K562 (cell line): ENCODE data around the gene NDUFS8. TPM values are rescaled to one million over a fixed set of nuclear protein-coding genes. Genes with fewer than 3 reads are reported as not detected.

ENCODE experiments used
- ATF1 ChIP-seq, 2 experiments: fragments of 450-650 bp in 1 of 2; IDR thresholded peaks; 2 replicates each; pipeline ENCODE4 v1.6.1; 2016; ENCODE audit warnings: missing compliant biosample characterization in 1 of 2, missing genetic modification characterization in 1 of 2
- CTBP1 ChIP-seq: fragments of 450-650 bp; IDR thresholded peaks from 2 replicates; pipeline ENCODE4 v1.6.1; 2016; ENCODE audit warnings: borderline replicate concordance
- FOXK2 ChIP-seq, 2 experiments: fragments of 450-650 bp; IDR thresholded peaks in 1 of 2; conservative IDR thresholded peaks in 1 of 2; 2 replicates each; pipeline ENCODE4 v1.6.1; 2016; ENCODE audit warnings: low read depth in 2 of 2, mild to moderate bottlenecking in 1 of 2
- HEY1 ChIP-seq: fragments of 250-450 bp; sonication (Bioruptor Pico); IDR thresholded peaks from 2 replicates; pipeline ENCODE4 v1.5.0; 2020; ENCODE audit warnings: mild to moderate bottlenecking, moderate library complexity, borderline replicate concordance
- KLF16 ChIP-seq: IDR thresholded peaks from 2 replicates; pipeline ENCODE4 v1.6.1; 2016; ENCODE audit warnings: antibody characterized with exemption
- NR1H2 ChIP-seq: sonication (generic); formaldehyde crosslinking; IDR thresholded peaks from 2 replicates; pipeline ENCODE4 v1.4.0; 2020; ENCODE audit warnings: mild to moderate bottlenecking, missing genetic modification reagents
- PPARD ChIP-seq: fragments of 250-450 bp; sonication (Bioruptor Pico); IDR thresholded peaks from 2 replicates; pipeline ENCODE4 v1.8.0; 2022; ENCODE audit warnings: inconsistent platforms, mild to moderate bottlenecking, moderate library complexity
- PTTG1 ChIP-seq: fragments of 450-650 bp; IDR thresholded peaks from 2 replicates; pipeline ENCODE4 v1.6.1; 2016; ENCODE audit warnings: low read depth, mild to moderate bottlenecking, missing genetic modification characterization, missing compliant biosample characterization
- ZNF217 ChIP-seq: sonication (generic); formaldehyde crosslinking; IDR thresholded peaks from 2 replicates; pipeline ENCODE4 v1.8.0; 2022; ENCODE audit warnings: mild to moderate bottlenecking, missing genetic modification reagents
- ZNF780A ChIP-seq: fragments of 250-450 bp; sonication (Bioruptor Pico); IDR thresholded peaks from 2 replicates; pipeline ENCODE4 v1.5.0; 2021; ENCODE audit warnings: mild to moderate bottlenecking
- polyA plus RNA-seq, 8 experiments: library from polyadenylated mRNA; depleted of rRNA in 4 of 8; stranded (reverse) in 5 of 8; unstranded in 3 of 8; fragments of >200 nt; fragmentation: Nextera tagmentation in 2 of 8; fragmentation: Illumina TruSeq in 1 of 8; extraction: Ambion mirVana in 2 of 8; extraction: Trizol in 1 of 8; gene quantifications; 2 replicates each; pipeline versions ENCODE4 v1.2.1 to v1.2.3, GENCODE V29; 2011 to 2014; ENCODE audit warnings: inconsistent platforms in 1 of 8, missing spikeins in 1 of 8
- total RNA-seq, 7 experiments: library from RNA; depleted of rRNA in 6 of 7; stranded (reverse); fragments of >200 nt in 6 of 7; fragmentation: Illumina TruSeq in 2 of 7; extraction: Trizol in 2 of 7; gene quantifications; 2 replicates each; pipeline versions ENCODE4 v1.2.1 to v1.2.3, GENCODE V29; 2011 to 2021; ENCODE audit warnings: low replicate concordance in 1 of 7
- TF ChIP-seq, protein P1 (sequence below): sonication (generic); formaldehyde crosslinking; IDR thresholded peaks from 2 replicates; pipeline ENCODE4 v1.4.0; 2020; ENCODE audit warnings: mild to moderate bottlenecking, missing genetic modification reagents
- TF ChIP-seq, protein P2 (sequence below): IDR thresholded peaks from 2 replicates; pipeline ENCODE4 v1.6.1; 2014; ENCODE audit warnings: antibody characterized with exemption
- TF ChIP-seq, protein P3 (sequence below): fragments of 200-600 bp; sonication (generic); IDR thresholded peaks from one replicate; pipeline ENCODE4 v1.6.1; 2012; ENCODE audit warnings: mild to moderate bottlenecking, low read depth, low read length, inconsistent platforms

NDUFS8 gene
- total and polyA plus RNA-seq, 9 of the 15 experiments (the other 6 are each of a cell fraction or from before 2014, with no cell fraction given), result 36.5 to 351 (median 101) TPM

DNA sequence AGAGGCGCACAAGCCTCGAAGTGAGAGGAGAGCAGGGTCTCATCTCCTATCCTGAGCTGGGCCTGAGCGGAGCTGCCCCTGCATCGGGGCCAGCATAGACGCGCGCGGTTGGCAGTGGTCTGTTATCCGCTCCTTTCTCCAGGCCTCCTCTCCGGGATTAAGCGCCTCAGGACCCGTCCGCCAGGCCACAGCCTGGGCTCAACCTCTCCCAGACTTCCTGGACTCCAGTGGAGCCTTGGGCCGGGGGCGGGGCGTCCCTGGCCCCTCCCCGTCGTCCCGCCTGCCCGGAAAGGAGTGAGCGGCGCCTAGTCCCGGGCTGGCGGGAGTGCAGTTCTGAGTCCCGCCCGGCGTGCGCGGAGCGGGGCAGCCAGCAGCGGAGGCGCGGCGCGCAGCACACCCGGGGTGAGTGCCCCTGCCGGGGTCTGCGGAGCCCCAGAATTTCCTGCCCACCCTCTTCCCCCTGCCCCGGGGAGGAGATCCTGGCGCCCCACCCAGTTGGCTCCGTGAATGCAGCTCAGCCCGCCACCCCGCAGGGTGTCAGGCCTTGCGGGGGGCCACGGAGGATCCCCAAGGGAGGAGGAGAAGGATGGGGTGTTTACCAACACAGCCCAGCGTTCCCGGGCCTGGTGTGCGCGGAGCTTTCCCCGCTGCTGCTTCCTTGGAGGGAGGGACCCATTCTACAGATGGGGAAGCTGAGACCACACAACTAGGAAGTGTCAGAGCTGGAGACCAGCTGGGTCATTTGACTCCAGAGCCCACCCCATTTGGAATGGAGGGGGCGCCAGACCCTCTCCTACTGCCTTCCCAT lies 8.4 kb downstream of the NDUFS8 start, which contains the start of gene TCIRG1 (continued):
- TF ChIP-seq, protein P1, sequence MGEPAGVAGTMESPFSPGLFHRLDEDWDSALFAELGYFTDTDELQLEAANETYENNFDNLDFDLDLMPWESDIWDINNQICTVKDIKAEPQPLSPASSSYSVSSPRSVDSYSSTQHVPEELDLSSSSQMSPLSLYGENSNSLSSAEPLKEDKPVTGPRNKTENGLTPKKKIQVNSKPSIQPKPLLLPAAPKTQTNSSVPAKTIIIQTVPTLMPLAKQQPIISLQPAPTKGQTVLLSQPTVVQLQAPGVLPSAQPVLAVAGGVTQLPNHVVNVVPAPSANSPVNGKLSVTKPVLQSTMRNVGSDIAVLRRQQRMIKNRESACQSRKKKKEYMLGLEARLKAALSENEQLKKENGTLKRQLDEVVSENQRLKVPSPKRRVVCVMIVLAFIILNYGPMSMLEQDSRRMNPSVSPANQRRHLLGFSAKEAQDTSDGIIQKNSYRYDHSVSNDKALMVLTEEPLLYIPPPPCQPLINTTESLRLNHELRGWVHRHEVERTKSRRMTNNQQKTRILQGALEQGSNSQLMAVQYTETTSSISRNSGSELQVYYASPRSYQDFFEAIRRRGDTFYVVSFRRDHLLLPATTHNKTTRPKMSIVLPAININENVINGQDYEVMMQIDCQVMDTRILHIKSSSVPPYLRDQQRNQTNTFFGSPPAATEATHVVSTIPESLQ (CRISPR knock-in tag), result no peak
- no peak for TF ChIP-seq PTTG1
- TF ChIP-seq CTBP1, result peak; percentile 50
- no peak for TF ChIP-seq NR1H2 (CRISPR knock-in tag)
- TF ChIP-seq, protein P2, sequence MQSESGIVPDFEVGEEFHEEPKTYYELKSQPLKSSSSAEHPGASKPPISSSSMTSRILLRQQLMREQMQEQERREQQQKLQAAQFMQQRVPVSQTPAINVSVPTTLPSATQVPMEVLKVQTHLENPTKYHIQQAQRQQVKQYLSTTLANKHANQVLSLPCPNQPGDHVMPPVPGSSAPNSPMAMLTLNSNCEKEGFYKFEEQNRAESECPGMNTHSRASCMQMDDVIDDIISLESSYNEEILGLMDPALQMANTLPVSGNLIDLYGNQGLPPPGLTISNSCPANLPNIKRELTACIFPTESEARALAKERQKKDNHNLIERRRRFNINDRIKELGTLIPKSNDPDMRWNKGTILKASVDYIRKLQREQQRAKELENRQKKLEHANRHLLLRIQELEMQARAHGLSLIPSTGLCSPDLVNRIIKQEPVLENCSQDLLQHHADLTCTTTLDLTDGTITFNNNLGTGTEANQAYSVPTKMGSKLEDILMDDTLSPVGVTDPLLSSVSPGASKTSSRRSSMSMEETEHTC, result no peak
- TF ChIP-seq PPARD (CRISPR knock-in tag), result no peak
- TF ChIP-seq FOXK2 (conservative IDR thresholded peaks at IDR 0.05 in 1 of 2, IDR thresholded peaks at IDR 0.05 in 1 of 2; ENCODE audit: low read depth in 2 of 2), result 0 out of 4 replicates have a peak, but pooled peaks of 1 of the 2 experiments have one; percentile 26
- TF ChIP-seq ATF1 (CRISPR knock-in tag; IDR thresholded peaks at IDR 0.05), result no peak
- no peak for TF ChIP-seq ATF1 (tag; IDR thresholded peaks at IDR 0.05)
- no peak for TF ChIP-seq HEY1
- TF ChIP-seq KLF16, result no peak
- TF ChIP-seq ZNF217, result no peak
- TF ChIP-seq ZNF780A (CRISPR knock-in tag), result no peak
- TF ChIP-seq, protein P3, sequence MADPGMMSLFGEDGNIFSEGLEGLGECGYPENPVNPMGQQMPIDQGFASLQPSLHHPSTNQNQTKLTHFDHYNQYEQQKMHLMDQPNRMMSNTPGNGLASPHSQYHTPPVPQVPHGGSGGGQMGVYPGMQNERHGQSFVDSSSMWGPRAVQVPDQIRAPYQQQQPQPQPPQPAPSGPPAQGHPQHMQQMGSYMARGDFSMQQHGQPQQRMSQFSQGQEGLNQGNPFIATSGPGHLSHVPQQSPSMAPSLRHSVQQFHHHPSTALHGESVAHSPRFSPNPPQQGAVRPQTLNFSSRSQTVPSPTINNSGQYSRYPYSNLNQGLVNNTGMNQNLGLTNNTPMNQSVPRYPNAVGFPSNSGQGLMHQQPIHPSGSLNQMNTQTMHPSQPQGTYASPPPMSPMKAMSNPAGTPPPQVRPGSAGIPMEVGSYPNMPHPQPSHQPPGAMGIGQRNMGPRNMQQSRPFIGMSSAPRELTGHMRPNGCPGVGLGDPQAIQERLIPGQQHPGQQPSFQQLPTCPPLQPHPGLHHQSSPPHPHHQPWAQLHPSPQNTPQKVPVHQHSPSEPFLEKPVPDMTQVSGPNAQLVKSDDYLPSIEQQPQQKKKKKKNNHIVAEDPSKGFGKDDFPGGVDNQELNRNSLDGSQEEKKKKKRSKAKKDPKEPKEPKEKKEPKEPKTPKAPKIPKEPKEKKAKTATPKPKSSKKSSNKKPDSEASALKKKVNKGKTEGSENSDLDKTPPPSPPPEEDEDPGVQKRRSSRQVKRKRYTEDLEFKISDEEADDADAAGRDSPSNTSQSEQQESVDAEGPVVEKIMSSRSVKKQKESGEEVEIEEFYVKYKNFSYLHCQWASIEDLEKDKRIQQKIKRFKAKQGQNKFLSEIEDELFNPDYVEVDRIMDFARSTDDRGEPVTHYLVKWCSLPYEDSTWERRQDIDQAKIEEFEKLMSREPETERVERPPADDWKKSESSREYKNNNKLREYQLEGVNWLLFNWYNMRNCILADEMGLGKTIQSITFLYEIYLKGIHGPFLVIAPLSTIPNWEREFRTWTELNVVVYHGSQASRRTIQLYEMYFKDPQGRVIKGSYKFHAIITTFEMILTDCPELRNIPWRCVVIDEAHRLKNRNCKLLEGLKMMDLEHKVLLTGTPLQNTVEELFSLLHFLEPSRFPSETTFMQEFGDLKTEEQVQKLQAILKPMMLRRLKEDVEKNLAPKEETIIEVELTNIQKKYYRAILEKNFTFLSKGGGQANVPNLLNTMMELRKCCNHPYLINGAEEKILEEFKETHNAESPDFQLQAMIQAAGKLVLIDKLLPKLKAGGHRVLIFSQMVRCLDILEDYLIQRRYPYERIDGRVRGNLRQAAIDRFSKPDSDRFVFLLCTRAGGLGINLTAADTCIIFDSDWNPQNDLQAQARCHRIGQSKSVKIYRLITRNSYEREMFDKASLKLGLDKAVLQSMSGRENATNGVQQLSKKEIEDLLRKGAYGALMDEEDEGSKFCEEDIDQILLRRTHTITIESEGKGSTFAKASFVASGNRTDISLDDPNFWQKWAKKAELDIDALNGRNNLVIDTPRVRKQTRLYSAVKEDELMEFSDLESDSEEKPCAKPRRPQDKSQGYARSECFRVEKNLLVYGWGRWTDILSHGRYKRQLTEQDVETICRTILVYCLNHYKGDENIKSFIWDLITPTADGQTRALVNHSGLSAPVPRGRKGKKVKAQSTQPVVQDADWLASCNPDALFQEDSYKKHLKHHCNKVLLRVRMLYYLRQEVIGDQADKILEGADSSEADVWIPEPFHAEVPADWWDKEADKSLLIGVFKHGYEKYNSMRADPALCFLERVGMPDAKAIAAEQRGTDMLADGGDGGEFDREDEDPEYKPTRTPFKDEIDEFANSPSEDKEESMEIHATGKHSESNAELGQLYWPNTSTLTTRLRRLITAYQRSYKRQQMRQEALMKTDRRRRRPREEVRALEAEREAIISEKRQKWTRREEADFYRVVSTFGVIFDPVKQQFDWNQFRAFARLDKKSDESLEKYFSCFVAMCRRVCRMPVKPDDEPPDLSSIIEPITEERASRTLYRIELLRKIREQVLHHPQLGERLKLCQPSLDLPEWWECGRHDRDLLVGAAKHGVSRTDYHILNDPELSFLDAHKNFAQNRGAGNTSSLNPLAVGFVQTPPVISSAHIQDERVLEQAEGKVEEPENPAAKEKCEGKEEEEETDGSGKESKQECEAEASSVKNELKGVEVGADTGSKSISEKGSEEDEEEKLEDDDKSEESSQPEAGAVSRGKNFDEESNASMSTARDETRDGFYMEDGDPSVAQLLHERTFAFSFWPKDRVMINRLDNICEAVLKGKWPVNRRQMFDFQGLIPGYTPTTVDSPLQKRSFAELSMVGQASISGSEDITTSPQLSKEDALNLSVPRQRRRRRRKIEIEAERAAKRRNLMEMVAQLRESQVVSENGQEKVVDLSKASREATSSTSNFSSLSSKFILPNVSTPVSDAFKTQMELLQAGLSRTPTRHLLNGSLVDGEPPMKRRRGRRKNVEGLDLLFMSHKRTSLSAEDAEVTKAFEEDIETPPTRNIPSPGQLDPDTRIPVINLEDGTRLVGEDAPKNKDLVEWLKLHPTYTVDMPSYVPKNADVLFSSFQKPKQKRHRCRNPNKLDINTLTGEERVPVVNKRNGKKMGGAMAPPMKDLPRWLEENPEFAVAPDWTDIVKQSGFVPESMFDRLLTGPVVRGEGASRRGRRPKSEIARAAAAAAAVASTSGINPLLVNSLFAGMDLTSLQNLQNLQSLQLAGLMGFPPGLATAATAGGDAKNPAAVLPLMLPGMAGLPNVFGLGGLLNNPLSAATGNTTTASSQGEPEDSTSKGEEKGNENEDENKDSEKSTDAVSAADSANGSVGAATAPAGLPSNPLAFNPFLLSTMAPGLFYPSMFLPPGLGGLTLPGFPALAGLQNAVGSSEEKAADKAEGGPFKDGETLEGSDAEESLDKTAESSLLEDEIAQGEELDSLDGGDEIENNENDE, result no peak
